ENCODE results near the gene ZNF569. TPM values are rescaled to one million over a fixed set of nuclear protein-coding genes. Genes with fewer than 3 reads are reported as not detected.
"Not testable (repeated sequence)": the region's sequence is repeated elsewhere in the genome, so short reads cannot be mapped to it uniquely, and the experiment has no call there.

Gene ZNF569
- total RNA-seq, 1 donor from 2014 or later = 3.7 TPM

- no peak for DNase-seq (ENCODE audit: extremely low spot score in 2 of 2)
- no peak for TF ChIP-seq CTCF (IDR thresholded peaks at IDR 0.05)
- no peak for TF ChIP-seq POLR2AphosphoS5 (IDR thresholded peaks at IDR 0.05; ENCODE audit: insufficient read depth in 1 of 2, low read depth in 1 of 2)
- TF ChIP-seq POLR2A (IDR thresholded peaks at IDR 0.05) = no peak
- intact Hi-C loops (cut with DNase I) = no loop called here
- H3K4me1 ChIP-seq = no peaks in the 10 kb centered on the region
- no peak overlapping the region for H3K4me3 ChIP-seq
- H3K27me3 ChIP-seq = no peaks in the 10 kb centered on the region
- peaks cover 31% of the 10 kb centered on the region for H3K9me3 ChIP-seq
- no peaks in the 10 kb centered on the region for H3K36me3 ChIP-seq
- no peak overlapping the region for H3K27ac ChIP-seq
Measured at GRCh38 chr19:37401078-37401477, 66.2 kb downstream of the ZNF569 start.

GRCh38 chr19:37391399-37391798 lies 75.8 kb downstream of the ZNF569 start:
- H3K27ac ChIP-seq; H3K27me3 ChIP-seq; H3K4me1 ChIP-seq; intact Hi-C loops (cut with DNase I); DNase-seq (ENCODE audit: extremely low spot score in 2 of 2); H3K4me3 ChIP-seq: not testable (repeated sequence)
- peaks cover 0 to 32% of the 10 kb centered on the region in 2 donors for H3K36me3 ChIP-seq
- H3K9me3 ChIP-seq = peaks cover 68% of the 10 kb centered on the region

- H3K4me1 ChIP-seq = no peaks in the 10 kb centered on the region
- peaks cover 6 to 54% of the 10 kb centered on the region in 2 donors for H3K36me3 ChIP-seq
- H3K27ac ChIP-seq = no peak overlapping the region
- TF ChIP-seq POLR2A (IDR thresholded peaks at IDR 0.05) = no peak
- no peak for TF ChIP-seq POLR2AphosphoS5 (IDR thresholded peaks at IDR 0.05; ENCODE audit: insufficient read depth in 1 of 2, low read depth in 1 of 2)
- no peak for TF ChIP-seq CTCF (IDR thresholded peaks at IDR 0.05)
- no peak overlapping the region for H3K4me3 ChIP-seq
- intact Hi-C loops (cut with DNase I) = no loop called here
- peaks cover 78% of the 10 kb centered on the region for H3K9me3 ChIP-seq
- no peak for DNase-seq (ENCODE audit: extremely low spot score in 2 of 2)
- no peaks in the 10 kb centered on the region for H3K27me3 ChIP-seq
Measured at GRCh38 chr19:37389234-37389633, 78.0 kb downstream of the ZNF569 start.

- TF ChIP-seq CTCF (IDR thresholded peaks at IDR 0.05) (peak in 1 of 3 experiments; percentile 17), POLR2A (IDR thresholded peaks at IDR 0.05) (peak in 1 of 2 donors; percentile 62), POLR2AphosphoS5 (IDR thresholded peaks at IDR 0.05; ENCODE audit: insufficient read depth in 1 of 2, low read depth in 1 of 2) (peak; percentile 94 to 96)
- Histone ChIP-seq H3K36me3 (peaks cover 3 to 25% of the 10 kb centered on the region in 2 donors), H3K9me3 (no peaks in the 10 kb centered on the region), H3K27me3 (no peaks in the 10 kb centered on the region), H3K4me1 (peaks cover 9% of the 10 kb centered on the region), H3K4me3 (peak within 1 kb of the TSS; percentile 63 to 74), H3K27ac (peak within 1 kb of the TSS; percentile 73)
- peak; percentile 93 to 96 for DNase-seq (ENCODE audit: extremely low spot score in 2 of 2)
- intact Hi-C loops (cut with DNase I) = loop anchor here (10.0 kb wide), 1 partner anchor 156 kb away; the partner anchor contains the start of genes ZNF383 and ZNF585B
Measured at GRCh38 chr19:37370880-37371661, 96.2 kb downstream of the ZNF569 start, which contains the start of gene ZNF527. TSS of gene ZNF527 (plus strand) at chr19:37371099. CDS start at chr19:37374199, 3,100 bp downstream.

- not testable (repeated sequence) for H3K9me3 ChIP-seq; H3K4me1 ChIP-seq; DNase-seq (ENCODE audit: extremely low spot score in 2 of 2); H3K27me3 ChIP-seq
- Histone ChIP-seq H3K36me3 (peaks cover 0 to 19% of the 10 kb centered on the region in 2 donors), H3K4me3 (peak overlapping the region; percentile 63 to 74), H3K27ac (peak overlapping the region; percentile 73)
- intact Hi-C loops (cut with DNase I) = loop anchor here (10.0 kb wide), 1 partner anchor 156 kb away; the partner anchor contains the start of genes ZNF383 and ZNF585B
Measured at GRCh38 chr19:37370386-37370879, 96.8 kb downstream of the ZNF569 start.

GRCh38 chr19:37362733-37363132 lies 104.5 kb downstream of the ZNF569 start:
- Histone ChIP-seq H3K9me3 (peaks cover 6% of the 10 kb centered on the region), H3K27me3 (no peaks in the 10 kb centered on the region), H3K4me1 (no peaks in the 10 kb centered on the region), H3K4me3 (no peak overlapping the region), H3K36me3 (peaks cover 4 to 67% of the 10 kb centered on the region in 2 donors), H3K27ac (no peak overlapping the region)
- TF ChIP-seq POLR2A (IDR thresholded peaks at IDR 0.05) (no peak), CTCF (IDR thresholded peaks at IDR 0.05) (no peak), POLR2AphosphoS5 (IDR thresholded peaks at IDR 0.05; ENCODE audit: insufficient read depth in 1 of 2, low read depth in 1 of 2) (no peak)
- intact Hi-C loops (cut with DNase I) = no loop called here
- DNase-seq (ENCODE audit: extremely low spot score in 2 of 2) = no peak
